ENCODE measurements around the gene CRYBA1. TPM values are rescaled to one million over a fixed set of nuclear protein-coding genes. Genes with fewer than 3 reads are reported as not detected.

CRYBA1 gene
- total and polyA plus RNA-seq, 2 donors (not counting 1 experiment from before 2014, with no cell fraction given): 0.17 TPM; not detected in 1

DNA sequence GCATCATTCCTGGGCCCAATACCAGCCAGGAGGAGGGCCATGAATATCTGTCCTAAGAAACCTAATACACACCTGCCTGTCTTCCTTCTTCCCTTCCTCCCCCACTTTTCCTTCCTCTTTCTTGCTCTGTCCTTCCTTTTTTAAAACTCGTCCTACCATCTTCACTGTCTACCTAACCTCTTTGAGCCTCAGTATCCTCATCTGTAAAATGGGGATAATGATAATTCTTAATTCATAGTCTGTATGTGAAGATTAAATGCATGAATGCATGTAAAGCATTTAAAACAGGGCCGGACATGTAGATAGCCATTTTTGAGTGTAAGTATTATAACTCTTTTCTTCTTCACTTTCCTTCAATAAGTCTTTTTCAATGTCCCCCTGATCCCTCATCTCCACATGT is 560 bp downstream of the CRYBA1 start:
- no peak overlapping the region for H3K9ac ChIP-seq (ENCODE audit: insufficient read depth, low read length)
- no peak overlapping the region for H3K4me2 ChIP-seq (ENCODE audit: extremely low read depth, insufficient read depth, low read length)
- no peaks in the 10 kb centered on the region for H3K36me3 ChIP-seq (ENCODE audit: control insufficient read depth, insufficient read depth, low read length)
- H3K4me3 ChIP-seq (replicated peaks in 1 of 4; ENCODE audit: control extremely low read depth in 1 of 4, insufficient read depth in 1 of 4, low read depth in 3 of 4, low read length in 4 of 4): no peak overlapping the region
- no peak overlapping the region for H2AFZ ChIP-seq (ENCODE audit: low read length)
- H3K9me3 ChIP-seq (ENCODE audit: control insufficient read depth, insufficient read depth, low read depth, low read length): no peaks in the 10 kb centered on the region
- TF ChIP-seq, protein P1, sequence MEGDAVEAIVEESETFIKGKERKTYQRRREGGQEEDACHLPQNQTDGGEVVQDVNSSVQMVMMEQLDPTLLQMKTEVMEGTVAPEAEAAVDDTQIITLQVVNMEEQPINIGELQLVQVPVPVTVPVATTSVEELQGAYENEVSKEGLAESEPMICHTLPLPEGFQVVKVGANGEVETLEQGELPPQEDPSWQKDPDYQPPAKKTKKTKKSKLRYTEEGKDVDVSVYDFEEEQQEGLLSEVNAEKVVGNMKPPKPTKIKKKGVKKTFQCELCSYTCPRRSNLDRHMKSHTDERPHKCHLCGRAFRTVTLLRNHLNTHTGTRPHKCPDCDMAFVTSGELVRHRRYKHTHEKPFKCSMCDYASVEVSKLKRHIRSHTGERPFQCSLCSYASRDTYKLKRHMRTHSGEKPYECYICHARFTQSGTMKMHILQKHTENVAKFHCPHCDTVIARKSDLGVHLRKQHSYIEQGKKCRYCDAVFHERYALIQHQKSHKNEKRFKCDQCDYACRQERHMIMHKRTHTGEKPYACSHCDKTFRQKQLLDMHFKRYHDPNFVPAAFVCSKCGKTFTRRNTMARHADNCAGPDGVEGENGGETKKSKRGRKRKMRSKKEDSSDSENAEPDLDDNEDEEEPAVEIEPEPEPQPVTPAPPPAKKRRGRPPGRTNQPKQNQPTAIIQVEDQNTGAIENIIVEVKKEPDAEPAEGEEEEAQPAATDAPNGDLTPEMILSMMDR (conservative IDR thresholded peaks at IDR 0.05 in 1 of 2, IDR thresholded peaks at IDR 0.05 in 1 of 2; ENCODE audit: low read depth in 1 of 2, low read length in 2 of 2): no peak
- no peak for TF ChIP-seq EZH2 (IDR thresholded peaks at IDR 0.05; ENCODE audit: low read length, missing control alignments)
- H3K4me1 ChIP-seq (ENCODE audit: control insufficient read depth, extremely low read depth, insufficient read depth, low read length): peaks cover 23% of the 10 kb centered on the region
- no peak overlapping the region for H3K27ac ChIP-seq (ENCODE audit: insufficient read depth, low read length)
- no peaks in the 10 kb centered on the region for H3K27me3 ChIP-seq (ENCODE audit: control insufficient read depth, insufficient read depth, low read length)
- H3K79me2 ChIP-seq (ENCODE audit: control insufficient read depth, insufficient read depth, low read length): no peaks in the 10 kb centered on the region
- no peaks in the 10 kb centered on the region for H4K20me1 ChIP-seq (ENCODE audit: control insufficient read depth, extremely low read depth, insufficient read depth, low read length)
- DNase-seq (ENCODE audit: low read depth in 2 of 2): no peak

DNA sequence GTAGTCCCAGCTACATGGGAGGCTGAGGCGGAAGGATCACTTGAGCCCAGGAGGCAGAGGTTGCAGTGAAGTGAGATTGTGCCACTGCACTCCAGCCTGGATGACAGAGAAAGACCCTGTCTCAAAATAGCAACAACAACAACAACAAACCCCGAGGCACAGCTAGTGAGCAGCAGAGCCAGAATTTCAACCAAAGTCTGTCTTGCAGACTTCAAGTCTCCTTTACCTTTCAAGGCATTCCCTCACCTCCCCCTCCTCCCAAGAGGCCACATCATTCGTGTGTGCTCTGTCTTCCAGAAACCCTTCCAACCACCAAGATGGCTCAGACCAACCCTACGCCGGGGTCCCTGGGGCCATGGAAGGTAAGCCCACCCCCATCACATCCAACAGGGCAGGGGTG is 2.2 kb downstream of the CRYBA1 start:
- Histone ChIP-seq H3K79me2 (ENCODE audit: control insufficient read depth, insufficient read depth, low read length) (no peaks in the 10 kb centered on the region), H4K20me1 (ENCODE audit: control insufficient read depth, extremely low read depth, insufficient read depth, low read length) (no peaks in the 10 kb centered on the region), H3K9ac (ENCODE audit: insufficient read depth, low read length) (no peak overlapping the region), H3K27me3 (ENCODE audit: control insufficient read depth, insufficient read depth, low read length) (no peaks in the 10 kb centered on the region), H3K4me3 (replicated peaks in 1 of 4; ENCODE audit: control extremely low read depth in 1 of 4, insufficient read depth in 1 of 4, low read depth in 3 of 4, low read length in 4 of 4) (no peak overlapping the region), H3K27ac (ENCODE audit: insufficient read depth, low read length) (no peak overlapping the region), H2AFZ (ENCODE audit: low read length) (no peak overlapping the region), H3K9me3 (ENCODE audit: control insufficient read depth, insufficient read depth, low read depth, low read length) (no peaks in the 10 kb centered on the region), H3K4me2 (ENCODE audit: extremely low read depth, insufficient read depth, low read length) (no peak overlapping the region), H3K36me3 (ENCODE audit: control insufficient read depth, insufficient read depth, low read length) (no peaks in the 10 kb centered on the region), H3K4me1 (ENCODE audit: control insufficient read depth, extremely low read depth, insufficient read depth, low read length) (peaks cover 27% of the 10 kb centered on the region)
- TF ChIP-seq, protein P1 (conservative IDR thresholded peaks at IDR 0.05 in 1 of 2, IDR thresholded peaks at IDR 0.05 in 1 of 2; ENCODE audit: low read depth in 1 of 2, low read length in 2 of 2): no peak
- no peak for DNase-seq (ENCODE audit: low read depth in 2 of 2)

GRCh38 chr17:29250666-29251065 is 4.0 kb downstream of the CRYBA1 start:
- Histone ChIP-seq H3K4me2 (ENCODE audit: extremely low read depth, insufficient read depth, low read length) (peak overlapping the region; percentile 7), H3K36me3 (ENCODE audit: control insufficient read depth, insufficient read depth, low read length) (no peaks in the 10 kb centered on the region), H3K9me3 (ENCODE audit: control insufficient read depth, insufficient read depth, low read depth, low read length) (no peaks in the 10 kb centered on the region), H3K9ac (ENCODE audit: insufficient read depth, low read length) (no peak overlapping the region), H4K20me1 (ENCODE audit: control insufficient read depth, extremely low read depth, insufficient read depth, low read length) (no peaks in the 10 kb centered on the region), H2AFZ (ENCODE audit: low read length) (no peak overlapping the region), H3K27me3 (ENCODE audit: control insufficient read depth, insufficient read depth, low read length) (no peaks in the 10 kb centered on the region), H3K4me3 (replicated peaks in 1 of 4; ENCODE audit: control extremely low read depth in 1 of 4, insufficient read depth in 1 of 4, low read depth in 3 of 4, low read length in 4 of 4) (no peak overlapping the region), H3K79me2 (ENCODE audit: control insufficient read depth, insufficient read depth, low read length) (no peaks in the 10 kb centered on the region), H3K4me1 (ENCODE audit: control insufficient read depth, extremely low read depth, insufficient read depth, low read length) (peaks cover 27% of the 10 kb centered on the region), H3K27ac (ENCODE audit: insufficient read depth, low read length) (peak overlapping the region; percentile 48)
- TF ChIP-seq EZH2 (IDR thresholded peaks at IDR 0.05; ENCODE audit: low read length, missing control alignments): no peak
- TF ChIP-seq, protein P1 (conservative IDR thresholded peaks at IDR 0.05 in 1 of 2, IDR thresholded peaks at IDR 0.05 in 1 of 2; ENCODE audit: low read depth in 1 of 2, low read length in 2 of 2): no peak
- peak in 1 of 2 donors; percentile 92 for DNase-seq (ENCODE audit: low read depth in 2 of 2)

Data from fibroblast of lung (primary cell).